Liver (tissue), 9 donors: Measurements from ENCODE around the gene NKAIN1. TPM values are rescaled to one million over a fixed set of nuclear protein-coding genes. Genes with fewer than 3 reads are reported as not detected.

Source experiments
- DNase-seq: peaks from one replicate; pipeline ENCODE4 v3.0.0-alpha.2; 2017; ENCODE audit warnings: low spot score
- H3K27ac ChIP-seq, 2 donors: one replicate each; pipeline ENCODE4 v1.7.0; 2013; ENCODE audit warnings: inconsistent platforms in 2 of 2, low read length in 2 of 2, control low read depth in 1 of 2, low read depth in 1 of 2, mild to moderate bottlenecking in 1 of 2
- H3K27me3 ChIP-seq, 4 donors: one replicate each; pipeline versions ENCODE4 v1.6.1 to v1.7.0; 2013; ENCODE audit warnings: low read length in 3 of 4, inconsistent platforms in 1 of 4, mild to moderate bottlenecking in 1 of 4, moderate library complexity in 1 of 4; ENCODE audit not compliant: control insufficient read depth in 4 of 4, insufficient read depth in 4 of 4
- H3K36me3 ChIP-seq, 4 donors: one replicate each; pipeline versions ENCODE4 v1.6.1 to v1.7.0; 2013; ENCODE audit warnings: low read length in 3 of 4, mild to moderate bottlenecking in 3 of 4, low read depth in 1 of 4, moderate library complexity in 1 of 4; ENCODE audit not compliant: control insufficient read depth in 4 of 4, insufficient read depth in 3 of 4
- H3K4me1 ChIP-seq, 4 donors: one replicate each; pipeline versions ENCODE4 v1.6.1 to v1.7.0; 2013; ENCODE audit warnings: low read length in 3 of 4, mild to moderate bottlenecking in 3 of 4, moderate library complexity in 1 of 4; ENCODE audit not compliant: control insufficient read depth in 4 of 4, insufficient read depth in 4 of 4
- H3K4me3 ChIP-seq, 3 donors: one replicate each; pipeline versions ENCODE4 v1.6.1 to v1.7.0; 2013; ENCODE audit warnings: low read length in 3 of 3, control low read depth in 1 of 3, low read depth in 1 of 3, mild to moderate bottlenecking in 1 of 3
- H3K9ac ChIP-seq, 2 donors: one replicate each; pipeline ENCODE4 v1.7.0; 2013; ENCODE audit warnings: low read length in 2 of 2, mild to moderate bottlenecking in 2 of 2, moderate library complexity in 2 of 2, control low read depth in 1 of 2, low read depth in 1 of 2
- H3K9me3 ChIP-seq, 4 donors: one replicate each; pipeline versions ENCODE4 v1.6.1 to v1.7.0; 2013; ENCODE audit warnings: low read length in 3 of 4; ENCODE audit not compliant: control insufficient read depth in 4 of 4
- FOXA1 ChIP-seq: IDR thresholded peaks from 2 replicates; pipeline ENCODE4 v1.6.1; 2016; ENCODE audit warnings: antibody characterized with exemption
- FOXA2 ChIP-seq: IDR thresholded peaks from 2 replicates; pipeline ENCODE4 v1.6.1; 2016; ENCODE audit warnings: antibody characterized with exemption
- GABPA ChIP-seq, 2 donors: IDR thresholded peaks in 1 of 2; conservative IDR thresholded peaks in 1 of 2; 2 replicates each; pipeline ENCODE4 v1.6.1; 2016; ENCODE audit warnings: antibody characterized with exemption in 2 of 2, mild to moderate bottlenecking in 1 of 2, moderate library complexity in 1 of 2
- HNF4A ChIP-seq, 2 donors: conservative IDR thresholded peaks; 2 replicates each; pipeline ENCODE4 v1.6.1; 2016; ENCODE audit warnings: antibody characterized with exemption in 2 of 2, mild to moderate bottlenecking in 2 of 2
- HNF4G ChIP-seq: IDR thresholded peaks from 2 replicates; pipeline ENCODE4 v1.6.1; 2016; ENCODE audit warnings: antibody characterized with exemption
- NR2F2 ChIP-seq: IDR thresholded peaks from 2 replicates; pipeline ENCODE4 v1.6.1; 2016; ENCODE audit warnings: antibody characterized with exemption
- RAD21 ChIP-seq, 2 donors: IDR thresholded peaks; 2 replicates each; pipeline ENCODE4 v1.6.1; 2016; ENCODE audit warnings: antibody characterized with exemption in 2 of 2, mild to moderate bottlenecking in 2 of 2
- RXRA ChIP-seq, 2 donors: IDR thresholded peaks; 2 replicates each; pipeline ENCODE4 v1.6.1; 2017 to 2018; ENCODE audit warnings: antibody characterized with exemption in 2 of 2, mild to moderate bottlenecking in 1 of 2
- TAF1 ChIP-seq: conservative IDR thresholded peaks from 2 replicates; pipeline ENCODE4 v1.6.1; 2016; ENCODE audit warnings: antibody characterized with exemption, mild to moderate bottlenecking
- YY1 ChIP-seq: IDR thresholded peaks from 2 replicates; pipeline ENCODE4 v1.6.1; 2016; ENCODE audit warnings: antibody characterized with exemption, mild to moderate bottlenecking
- WGBS: extraction: QIAGEN DNeasy Blood & Tissue Kit; methylation state at CpG from one replicate; pipeline ENCODE4 v1.1.7; 2013; 5-methylcytosine and 5-hydroxymethylcytosine counted together
- polyA plus RNA-seq, 2 donors: library from polyadenylated mRNA; stranded (reverse) in 1 of 2; unstranded in 1 of 2; fragments of 200-250 nt in 1 of 2; fragments of >200 nt in 1 of 2; fragmentation: Nextera tagmentation in 1 of 2; extraction: Ambion mirVana in 1 of 2; gene quantifications; one replicate each; pipeline versions ENCODE4 v1.2.1 to v1.2.3, GENCODE V29; 2013 to 2015
- total RNA-seq, 2 donors: library from RNA; depleted of rRNA; stranded (reverse); fragments of >200 nt; gene quantifications; one replicate each; pipeline ENCODE4 v1.2.3, GENCODE V29; 2014
- TF ChIP-seq, protein P1 (sequence below): IDR thresholded peaks from 2 replicates; pipeline ENCODE4 v1.6.1; 2016; ENCODE audit warnings: antibody characterized with exemption, mild to moderate bottlenecking
- TF ChIP-seq, protein P2 (sequence below): IDR thresholded peaks from 2 replicates; pipeline ENCODE4 v1.6.1; 2016; ENCODE audit warnings: antibody characterized with exemption
- TF ChIP-seq, protein P3 (sequence below): IDR thresholded peaks from 2 replicates; pipeline ENCODE4 v1.6.1; 2016; ENCODE audit warnings: antibody characterized with exemption
- TF ChIP-seq, protein P4 (sequence below): IDR thresholded peaks from 2 replicates; pipeline ENCODE4 v1.6.1; 2016; ENCODE audit warnings: antibody characterized with exemption
- TF ChIP-seq, protein P5 (sequence below): fragments of 150-350 bp; IDR thresholded peaks from 2 replicates; pipeline ENCODE4 v1.5.1; 2017; ENCODE audit warnings: improper control_type of control experiment, low read depth, low read length; ENCODE audit not compliant: missing input control
- donor health status: healthy.
- donor health status: healthy.
- donor health status: healthy.
- donor health status: healthy.
- donor health status: healthy.

NKAIN1 gene
- total and polyA plus RNA-seq, 4 donors = not detected

DNA sequence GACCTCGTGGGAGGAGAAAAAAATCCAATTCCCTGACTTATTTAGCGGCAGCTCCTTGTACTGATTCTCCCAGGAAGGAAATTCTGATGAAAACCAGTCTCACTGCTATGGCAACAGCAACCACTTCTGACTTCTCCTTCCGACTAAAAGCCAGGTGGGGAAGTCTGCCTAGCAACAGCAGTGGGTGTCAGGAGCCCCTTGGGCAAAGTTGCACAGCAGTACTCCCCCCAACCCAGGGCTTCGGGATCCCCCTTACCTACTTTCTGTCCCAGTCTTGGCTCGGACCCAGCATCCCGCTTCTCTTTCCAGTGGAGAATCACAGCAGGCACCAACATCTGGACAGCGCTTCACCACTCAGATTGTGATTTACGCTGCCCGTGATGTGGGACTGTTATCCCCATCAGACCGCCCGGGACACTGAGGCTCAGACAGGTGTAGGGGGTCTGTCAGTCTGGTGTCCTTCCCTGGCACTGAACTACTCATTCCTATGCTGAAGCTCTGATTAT, 24.6 kb downstream of the NKAIN1 start:
- no peak for DNase-seq
- Histone ChIP-seq H3K36me3 (no peaks in the 10 kb centered on the region), H3K4me3 (no peak overlapping the region), H3K4me1 (no peaks in the 10 kb centered on the region), H3K27me3 (no peaks in the 10 kb centered on the region), H3K9me3 (peaks cover 0 to 6% (median under 1%) of the 10 kb centered on the region in 4 donors), H3K27ac (no peak overlapping the region), H3K9ac (no peak overlapping the region)
- WGBS = 74% methylated on average over 11 of the region's 11 CpGs
- TF ChIP-seq, protein P1, sequence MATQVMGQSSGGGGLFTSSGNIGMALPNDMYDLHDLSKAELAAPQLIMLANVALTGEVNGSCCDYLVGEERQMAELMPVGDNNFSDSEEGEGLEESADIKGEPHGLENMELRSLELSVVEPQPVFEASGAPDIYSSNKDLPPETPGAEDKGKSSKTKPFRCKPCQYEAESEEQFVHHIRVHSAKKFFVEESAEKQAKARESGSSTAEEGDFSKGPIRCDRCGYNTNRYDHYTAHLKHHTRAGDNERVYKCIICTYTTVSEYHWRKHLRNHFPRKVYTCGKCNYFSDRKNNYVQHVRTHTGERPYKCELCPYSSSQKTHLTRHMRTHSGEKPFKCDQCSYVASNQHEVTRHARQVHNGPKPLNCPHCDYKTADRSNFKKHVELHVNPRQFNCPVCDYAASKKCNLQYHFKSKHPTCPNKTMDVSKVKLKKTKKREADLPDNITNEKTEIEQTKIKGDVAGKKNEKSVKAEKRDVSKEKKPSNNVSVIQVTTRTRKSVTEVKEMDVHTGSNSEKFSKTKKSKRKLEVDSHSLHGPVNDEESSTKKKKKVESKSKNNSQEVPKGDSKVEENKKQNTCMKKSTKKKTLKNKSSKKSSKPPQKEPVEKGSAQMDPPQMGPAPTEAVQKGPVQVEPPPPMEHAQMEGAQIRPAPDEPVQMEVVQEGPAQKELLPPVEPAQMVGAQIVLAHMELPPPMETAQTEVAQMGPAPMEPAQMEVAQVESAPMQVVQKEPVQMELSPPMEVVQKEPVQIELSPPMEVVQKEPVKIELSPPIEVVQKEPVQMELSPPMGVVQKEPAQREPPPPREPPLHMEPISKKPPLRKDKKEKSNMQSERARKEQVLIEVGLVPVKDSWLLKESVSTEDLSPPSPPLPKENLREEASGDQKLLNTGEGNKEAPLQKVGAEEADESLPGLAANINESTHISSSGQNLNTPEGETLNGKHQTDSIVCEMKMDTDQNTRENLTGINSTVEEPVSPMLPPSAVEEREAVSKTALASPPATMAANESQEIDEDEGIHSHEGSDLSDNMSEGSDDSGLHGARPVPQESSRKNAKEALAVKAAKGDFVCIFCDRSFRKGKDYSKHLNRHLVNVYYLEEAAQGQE = no peak
- TF ChIP-seq RAD21 (IDR thresholded peaks at IDR 0.05) (no peak), RXRA (IDR thresholded peaks at IDR 0.05) (no peak), NR2F2 (no peak), HNF4A (conservative IDR thresholded peaks at IDR 0.05) (no peak), TAF1 (no peak), GABPA (IDR thresholded peaks at IDR 0.05 in 1 of 2, conservative IDR thresholded peaks at IDR 0.05 in 1 of 2) (no peak), FOXA1 (no peak), HNF4G (no peak), FOXA2 (no peak), YY1 (no peak)
- TF ChIP-seq, protein P2, sequence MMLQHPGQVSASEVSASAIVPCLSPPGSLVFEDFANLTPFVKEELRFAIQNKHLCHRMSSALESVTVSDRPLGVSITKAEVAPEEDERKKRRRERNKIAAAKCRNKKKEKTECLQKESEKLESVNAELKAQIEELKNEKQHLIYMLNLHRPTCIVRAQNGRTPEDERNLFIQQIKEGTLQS = no peak
- TF ChIP-seq, protein P3, sequence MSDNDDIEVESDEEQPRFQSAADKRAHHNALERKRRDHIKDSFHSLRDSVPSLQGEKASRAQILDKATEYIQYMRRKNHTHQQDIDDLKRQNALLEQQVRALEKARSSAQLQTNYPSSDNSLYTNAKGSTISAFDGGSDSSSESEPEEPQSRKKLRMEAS = no peak
- TF ChIP-seq, protein P4, sequence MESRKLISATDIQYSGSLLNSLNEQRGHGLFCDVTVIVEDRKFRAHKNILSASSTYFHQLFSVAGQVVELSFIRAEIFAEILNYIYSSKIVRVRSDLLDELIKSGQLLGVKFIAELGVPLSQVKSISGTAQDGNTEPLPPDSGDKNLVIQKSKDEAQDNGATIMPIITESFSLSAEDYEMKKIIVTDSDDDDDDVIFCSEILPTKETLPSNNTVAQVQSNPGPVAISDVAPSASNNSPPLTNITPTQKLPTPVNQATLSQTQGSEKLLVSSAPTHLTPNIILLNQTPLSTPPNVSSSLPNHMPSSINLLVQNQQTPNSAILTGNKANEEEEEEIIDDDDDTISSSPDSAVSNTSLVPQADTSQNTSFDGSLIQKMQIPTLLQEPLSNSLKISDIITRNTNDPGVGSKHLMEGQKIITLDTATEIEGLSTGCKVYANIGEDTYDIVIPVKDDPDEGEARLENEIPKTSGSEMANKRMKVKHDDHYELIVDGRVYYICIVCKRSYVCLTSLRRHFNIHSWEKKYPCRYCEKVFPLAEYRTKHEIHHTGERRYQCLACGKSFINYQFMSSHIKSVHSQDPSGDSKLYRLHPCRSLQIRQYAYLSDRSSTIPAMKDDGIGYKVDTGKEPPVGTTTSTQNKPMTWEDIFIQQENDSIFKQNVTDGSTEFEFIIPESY = no peak
- TF ChIP-seq, protein P5, sequence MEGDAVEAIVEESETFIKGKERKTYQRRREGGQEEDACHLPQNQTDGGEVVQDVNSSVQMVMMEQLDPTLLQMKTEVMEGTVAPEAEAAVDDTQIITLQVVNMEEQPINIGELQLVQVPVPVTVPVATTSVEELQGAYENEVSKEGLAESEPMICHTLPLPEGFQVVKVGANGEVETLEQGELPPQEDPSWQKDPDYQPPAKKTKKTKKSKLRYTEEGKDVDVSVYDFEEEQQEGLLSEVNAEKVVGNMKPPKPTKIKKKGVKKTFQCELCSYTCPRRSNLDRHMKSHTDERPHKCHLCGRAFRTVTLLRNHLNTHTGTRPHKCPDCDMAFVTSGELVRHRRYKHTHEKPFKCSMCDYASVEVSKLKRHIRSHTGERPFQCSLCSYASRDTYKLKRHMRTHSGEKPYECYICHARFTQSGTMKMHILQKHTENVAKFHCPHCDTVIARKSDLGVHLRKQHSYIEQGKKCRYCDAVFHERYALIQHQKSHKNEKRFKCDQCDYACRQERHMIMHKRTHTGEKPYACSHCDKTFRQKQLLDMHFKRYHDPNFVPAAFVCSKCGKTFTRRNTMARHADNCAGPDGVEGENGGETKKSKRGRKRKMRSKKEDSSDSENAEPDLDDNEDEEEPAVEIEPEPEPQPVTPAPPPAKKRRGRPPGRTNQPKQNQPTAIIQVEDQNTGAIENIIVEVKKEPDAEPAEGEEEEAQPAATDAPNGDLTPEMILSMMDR = no peak
